GM12864 (cell line): ENCODE results near the gene AMBP.

Source experiments
- DNase-seq: peaks from one replicate; pipeline ENCODE4 v3.0.0-alpha.2; 2011; ENCODE audit warnings: low read depth
- H3K4me3 ChIP-seq: 2 replicates; pipeline ENCODE4 v1.5.1; 2011; ENCODE audit warnings: mild to moderate bottlenecking, low read depth, low read length, control low read depth
- TF ChIP-seq, protein P1 (sequence below): IDR thresholded peaks from 2 replicates; pipeline ENCODE4 v1.5.1; 2011; ENCODE audit warnings: low read depth, mild to moderate bottlenecking, moderate library complexity, low read length, control low read depth, inconsistent platforms; ENCODE audit errors: missing control alignments

Gene AMBP

DNA sequence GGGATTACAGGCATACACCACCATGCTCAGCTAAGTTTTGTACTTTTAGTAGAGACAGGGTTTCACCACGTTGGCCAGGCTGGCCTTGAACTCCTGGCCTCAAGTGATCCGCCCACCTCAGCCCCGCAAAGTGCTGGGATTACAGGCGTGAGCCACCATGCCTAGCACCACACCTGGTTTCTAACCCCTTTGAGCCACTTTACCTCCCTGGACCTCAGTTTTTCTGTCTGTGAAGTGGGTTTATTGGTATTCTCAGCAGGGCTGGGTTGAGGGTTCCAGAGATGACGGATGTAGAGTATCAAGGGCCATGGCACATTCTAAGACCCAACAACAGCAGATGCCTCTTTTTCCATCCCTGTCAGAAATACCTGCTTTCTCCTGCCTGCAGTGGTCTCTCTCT is 38.6 kb downstream of the AMBP start:
- TF ChIP-seq, protein P1, sequence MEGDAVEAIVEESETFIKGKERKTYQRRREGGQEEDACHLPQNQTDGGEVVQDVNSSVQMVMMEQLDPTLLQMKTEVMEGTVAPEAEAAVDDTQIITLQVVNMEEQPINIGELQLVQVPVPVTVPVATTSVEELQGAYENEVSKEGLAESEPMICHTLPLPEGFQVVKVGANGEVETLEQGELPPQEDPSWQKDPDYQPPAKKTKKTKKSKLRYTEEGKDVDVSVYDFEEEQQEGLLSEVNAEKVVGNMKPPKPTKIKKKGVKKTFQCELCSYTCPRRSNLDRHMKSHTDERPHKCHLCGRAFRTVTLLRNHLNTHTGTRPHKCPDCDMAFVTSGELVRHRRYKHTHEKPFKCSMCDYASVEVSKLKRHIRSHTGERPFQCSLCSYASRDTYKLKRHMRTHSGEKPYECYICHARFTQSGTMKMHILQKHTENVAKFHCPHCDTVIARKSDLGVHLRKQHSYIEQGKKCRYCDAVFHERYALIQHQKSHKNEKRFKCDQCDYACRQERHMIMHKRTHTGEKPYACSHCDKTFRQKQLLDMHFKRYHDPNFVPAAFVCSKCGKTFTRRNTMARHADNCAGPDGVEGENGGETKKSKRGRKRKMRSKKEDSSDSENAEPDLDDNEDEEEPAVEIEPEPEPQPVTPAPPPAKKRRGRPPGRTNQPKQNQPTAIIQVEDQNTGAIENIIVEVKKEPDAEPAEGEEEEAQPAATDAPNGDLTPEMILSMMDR = no peak
- H3K4me3 ChIP-seq = no peak overlapping the region
- no peak for DNase-seq

DNA sequence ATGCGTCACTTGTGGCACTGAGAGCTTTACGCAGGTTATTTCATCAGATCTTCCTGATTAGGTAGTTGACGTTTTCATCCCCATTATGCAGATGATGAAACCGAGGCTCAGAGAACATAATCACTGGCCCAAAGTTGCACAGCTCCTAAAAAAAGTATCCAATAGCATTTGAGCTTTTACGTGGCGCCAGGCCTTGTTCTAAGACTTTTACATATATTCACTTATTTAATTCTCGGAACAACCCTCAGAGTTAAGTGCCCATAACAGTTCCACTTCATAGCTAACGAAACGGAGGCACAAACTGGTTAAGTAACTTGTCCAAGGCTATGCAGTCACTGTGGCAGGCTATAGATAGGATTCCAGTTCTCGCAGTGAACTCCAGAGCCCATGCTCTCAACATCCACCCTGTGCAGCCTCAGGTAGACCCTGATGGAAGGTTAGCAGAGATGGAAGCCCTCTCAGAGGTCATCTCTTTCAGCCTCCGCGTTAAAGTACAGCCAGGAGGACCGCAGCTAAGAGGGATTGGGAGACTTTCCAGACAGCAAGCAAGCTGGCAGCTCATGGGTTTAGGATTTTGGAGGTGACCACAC is 39.3 kb downstream of the AMBP start:
- no peak for DNase-seq
- no peak overlapping the region for H3K4me3 ChIP-seq
- TF ChIP-seq, protein P1 = no peak

DNA sequence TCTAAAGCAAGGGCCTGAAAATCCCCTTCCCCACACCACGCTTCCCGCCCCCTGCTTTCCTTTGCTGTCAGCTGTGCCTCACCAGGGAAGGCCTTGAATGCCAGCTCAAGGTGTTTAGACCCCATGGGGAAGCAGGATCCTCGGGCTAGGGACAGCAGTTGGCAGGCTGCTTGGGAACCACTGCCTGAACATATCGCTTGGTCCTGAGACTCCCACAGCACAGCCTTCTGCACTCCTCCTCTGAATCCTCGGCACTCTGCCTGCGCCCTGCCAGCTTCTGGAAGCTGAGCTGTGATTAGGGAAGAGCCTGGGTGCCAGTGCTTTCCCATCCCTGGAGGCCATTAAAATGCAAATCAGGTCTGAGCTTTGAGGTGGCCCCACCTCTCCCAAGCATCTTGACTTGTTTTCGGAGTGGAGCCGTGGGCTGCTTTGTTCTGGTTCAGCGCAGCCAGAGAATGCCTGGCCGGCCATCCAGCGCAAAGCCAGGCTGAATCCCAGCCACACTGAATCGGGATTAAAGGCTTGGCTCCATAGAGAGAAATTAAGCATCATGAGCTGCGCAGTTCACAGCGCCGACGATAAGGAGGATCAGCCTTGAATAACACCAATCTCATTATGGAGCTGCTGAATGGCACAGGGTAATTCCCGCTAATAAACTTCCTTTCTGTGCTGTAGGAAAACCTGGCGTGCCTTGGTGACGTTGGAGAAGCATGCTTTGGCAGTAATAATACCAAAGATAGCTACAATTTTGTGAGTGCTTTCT is 40.0 kb downstream of the AMBP start:
- no peak for DNase-seq
- no peak overlapping the region for H3K4me3 ChIP-seq
- TF ChIP-seq, protein P1 = no peak

DNA sequence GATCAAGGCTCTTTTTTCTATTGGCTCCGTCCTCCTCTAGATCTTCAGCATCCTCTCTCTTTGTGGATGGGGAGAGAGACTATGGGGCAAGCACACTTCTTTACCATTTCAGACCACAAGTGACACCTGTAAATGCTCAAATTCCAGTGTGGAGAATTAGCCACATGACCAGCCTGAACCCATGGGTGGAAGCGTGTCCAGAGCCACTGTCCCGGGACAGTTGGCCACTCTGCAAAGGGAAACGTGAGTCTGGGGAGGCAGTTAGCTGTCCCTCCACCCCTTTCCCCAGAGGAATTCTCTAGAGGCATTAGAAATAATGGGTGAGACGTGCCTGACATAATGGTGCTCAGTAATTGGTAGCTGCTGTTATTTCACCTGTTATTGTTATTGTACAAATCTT is 40.9 kb downstream of the AMBP start:
- TF ChIP-seq, protein P1 = no peak

DNA sequence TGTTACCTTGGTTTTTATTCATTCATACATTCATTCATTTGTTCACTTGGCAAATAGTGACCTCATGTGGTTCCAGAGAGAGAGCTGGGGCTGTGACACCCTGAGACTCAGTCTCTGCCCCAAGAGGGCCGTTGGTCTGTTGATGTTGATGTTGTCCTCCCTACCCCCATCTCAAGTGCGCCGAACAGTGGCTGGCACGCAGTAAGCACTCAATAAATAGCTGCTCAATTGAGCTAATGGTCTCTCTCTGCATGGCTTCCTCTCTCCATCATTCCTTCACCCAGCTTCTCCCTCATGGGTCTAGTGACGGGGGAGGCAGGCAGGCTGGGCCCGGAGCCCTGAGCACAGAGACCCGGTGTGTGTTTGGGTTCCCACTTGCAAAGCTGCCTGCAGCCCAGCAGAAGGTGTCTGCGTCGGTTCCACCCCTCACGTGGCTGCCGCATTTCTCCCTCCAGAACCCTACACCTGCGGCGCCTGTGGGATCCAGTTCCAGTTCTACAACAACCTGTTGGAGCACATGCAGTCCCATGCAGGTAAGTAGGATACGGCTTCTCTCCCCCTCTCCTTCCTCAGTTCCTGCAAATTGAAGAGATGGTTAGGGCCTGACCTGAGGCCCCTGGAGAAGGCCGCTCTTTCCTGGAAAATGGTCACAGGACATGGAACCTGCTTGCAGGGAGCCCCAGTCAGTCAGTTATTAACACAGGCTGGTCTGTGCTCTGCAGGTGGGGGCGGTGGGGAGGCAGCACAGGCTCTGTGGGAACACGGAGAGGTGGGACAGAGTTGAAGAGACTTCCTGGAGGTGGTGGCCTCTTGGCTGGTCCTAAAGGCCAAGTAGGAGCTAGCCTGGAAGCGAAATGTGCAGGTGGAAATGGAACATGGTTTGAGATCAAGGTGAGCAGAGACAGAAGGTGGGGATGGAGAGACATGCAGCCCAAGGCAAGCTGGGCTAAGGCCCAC is 42.0 kb downstream of the AMBP start:
- no peak for DNase-seq
- TF ChIP-seq, protein P1 = no peak
- no peak overlapping the region for H3K4me3 ChIP-seq

More for the DNA sequence above, 40.9 kb downstream of the AMBP start:
- H3K4me3 ChIP-seq = no peak overlapping the region
- no peak for DNase-seq

DNA sequence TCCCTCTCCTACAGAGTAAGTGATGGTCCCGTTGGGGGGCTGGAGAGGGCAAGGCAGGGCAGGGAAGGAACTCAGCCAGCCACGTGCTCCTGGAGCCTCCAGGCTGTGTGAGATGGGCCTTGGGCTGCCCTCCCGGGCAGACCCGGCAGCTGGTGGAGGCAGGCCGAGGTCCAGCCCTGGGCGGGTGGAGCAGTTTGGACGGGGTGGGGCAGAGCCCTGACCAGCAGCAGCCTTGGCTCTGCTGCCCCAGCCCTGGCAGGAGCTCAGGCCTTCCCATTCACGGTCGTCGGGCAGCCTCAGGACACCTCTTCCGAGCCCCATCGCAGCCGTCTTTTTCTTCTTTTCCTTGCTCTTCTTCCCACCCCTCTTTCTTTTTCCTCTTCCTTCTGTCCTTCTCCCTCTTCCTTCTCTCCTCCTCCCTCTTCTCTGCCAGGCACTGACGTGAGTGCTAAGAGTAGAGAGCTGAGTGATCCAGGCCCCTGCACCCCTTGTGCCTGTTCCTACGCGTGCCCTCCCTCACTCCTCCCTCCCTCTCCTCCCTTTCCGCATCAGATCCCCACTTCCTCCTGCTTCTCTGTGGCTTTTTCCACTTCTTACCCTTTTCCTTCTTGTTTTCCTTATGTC is 42.8 kb downstream of the AMBP start:
- H3K4me3 ChIP-seq = no peak overlapping the region
- no peak for DNase-seq
- TF ChIP-seq, protein P1 = no peak
